GM23338 (cell line): ENCODE results near the gene NT5C1A. TPM values are rescaled to one million over a fixed set of nuclear protein-coding genes. Genes with fewer than 3 reads are reported as not detected.

Experiments
- ATAC-seq: fragments of 200-7000 bp; cut with Tn5 transposase; 3 replicates; pipeline ENCODE4 v1.9.1; 2020
- DNase-seq: peaks from one replicate; pipeline ENCODE4 v3.0.0-alpha.2; 2015; ENCODE audit warnings: low spot score
- H2AFZ ChIP-seq: fragments of 200-600 bp; sonication (generic); 2 replicates; pipeline ENCODE4 v1.8.0; 2016; ENCODE audit warnings: antibody characterized with exemption, mild to moderate bottlenecking, moderate library complexity
- H3F3A ChIP-seq: fragments of 200-600 bp; sonication (generic); replicated peaks from 2 replicates; pipeline ENCODE4 v1.8.0; 2017; ENCODE audit warnings: antibody characterized with exemption, mixed run types, low read depth
- H3K27ac ChIP-seq: fragments of 200-600 bp; sonication (generic); 2 replicates; pipeline ENCODE4 v1.6.1; 2016; ENCODE audit warnings: low read depth
- H3K27me3 ChIP-seq: fragments of 200-600 bp; sonication (generic); 2 replicates; pipeline ENCODE4 v1.8.0; 2016; ENCODE audit warnings: mild to moderate bottlenecking, mixed run types, moderate library complexity; ENCODE audit not compliant: insufficient read depth
- H3K36me3 ChIP-seq: fragments of 200-600 bp; sonication (generic); 2 replicates; pipeline ENCODE4 v1.8.0; 2016; ENCODE audit warnings: mild to moderate bottlenecking; ENCODE audit not compliant: insufficient read depth
- H3K4me1 ChIP-seq: fragments of 200-600 bp; sonication (generic); 2 replicates; pipeline ENCODE4 v1.8.0; 2016; ENCODE audit warnings: mild to moderate bottlenecking, moderate library complexity; ENCODE audit not compliant: insufficient read depth
- H3K4me2 ChIP-seq: fragments of 200-600 bp; sonication (generic); 2 replicates; pipeline ENCODE4 v1.7.1; 2017; ENCODE audit warnings: mixed run types
- H3K4me3 ChIP-seq: fragments of 200-600 bp; sonication (generic); 2 replicates; pipeline ENCODE4 v1.6.1; 2016; ENCODE audit warnings: mixed run types
- H3K79me2 ChIP-seq: fragments of 200-600 bp; sonication (generic); replicated peaks from 2 replicates; pipeline ENCODE4 v1.8.0; 2017; ENCODE audit warnings: mild to moderate bottlenecking; ENCODE audit not compliant: insufficient read depth
- H3K9me2 ChIP-seq: fragments of 200-600 bp; sonication (generic); 2 replicates; pipeline ENCODE4 v1.8.0; 2017; ENCODE audit not compliant: insufficient read depth
- H4K20me1 ChIP-seq: fragments of 200-600 bp; sonication (generic); replicated peaks from 2 replicates; pipeline ENCODE4 v1.8.0; 2017; ENCODE audit warnings: mild to moderate bottlenecking; ENCODE audit not compliant: insufficient read depth
- H3K27ac Mint-ChIP-seq: 2 replicates; pipeline ENCODE4 v1.8.0; 2020; ENCODE audit warnings: inconsistent platforms, mild to moderate bottlenecking, moderate library complexity, mixed read lengths
- H3K27me3 Mint-ChIP-seq: 3 replicates; pipeline ENCODE4 v1.8.0; 2022; ENCODE audit warnings: low read depth, mild to moderate bottlenecking, moderate library complexity, mixed read lengths, inconsistent platforms; ENCODE audit not compliant: insufficient read depth, poor library complexity
- H3K36me3 Mint-ChIP-seq: 3 replicates; pipeline ENCODE4 v1.8.0; 2021; ENCODE audit warnings: low read depth, mild to moderate bottlenecking, inconsistent platforms, moderate library complexity, mixed read lengths
- H3K4me1 Mint-ChIP-seq: 3 replicates; pipeline ENCODE4 v1.8.0; 2020; ENCODE audit warnings: mild to moderate bottlenecking, inconsistent platforms, mixed read lengths
- H3K4me3 Mint-ChIP-seq: 3 replicates; pipeline ENCODE4 v1.8.0; 2021; ENCODE audit warnings: moderate library complexity, mild to moderate bottlenecking, inconsistent platforms, mixed read lengths
- H3K9me3 Mint-ChIP-seq: 3 replicates; pipeline ENCODE4 v1.8.0; 2020; ENCODE audit warnings: moderate library complexity, mild to moderate bottlenecking, inconsistent platforms, mixed read lengths
- CTCF ChIP-seq, 2 experiments: fragments of 200-600 bp in 1 of 2; sonication (generic) in 1 of 2; conservative IDR thresholded peaks; 2 replicates each; pipeline versions ENCODE4 v1.5.1 to v1.6.1; 2016 to 2017; ENCODE audit warnings: antibody characterized with exemption in 2 of 2, low read depth in 2 of 2, mild to moderate bottlenecking in 2 of 2, moderate library complexity in 1 of 2
- EZH2phosphoT487 ChIP-seq: fragments of 200-600 bp; sonication (generic); IDR thresholded peaks from one replicate; pipeline ENCODE4 v1.8.1; 2018; ENCODE audit warnings: antibody characterized with exemption; ENCODE audit not compliant: unreplicated experiment
- JUNB ChIP-seq: IDR thresholded peaks from one replicate; pipeline ENCODE4 v1.6.1; 2016; ENCODE audit warnings: antibody characterized with exemption; ENCODE audit not compliant: unreplicated experiment
- NANOG ChIP-seq: IDR thresholded peaks from 2 replicates; pipeline ENCODE4 v1.6.1; 2016; ENCODE audit warnings: antibody characterized with exemption, borderline replicate concordance
- POLR2AphosphoS5 ChIP-seq: IDR thresholded peaks from 2 replicates; pipeline ENCODE4 v1.6.1; 2016; ENCODE audit warnings: antibody characterized with exemption, low read depth
- REST ChIP-seq: IDR thresholded peaks from one replicate; pipeline ENCODE4 v1.6.1; 2018; ENCODE audit warnings: antibody characterized with exemption; ENCODE audit not compliant: unreplicated experiment
- ZNF114 ChIP-seq: fragments of 250-450 bp; sonication (Bioruptor Pico); IDR thresholded peaks from 2 replicates; pipeline ENCODE4 v1.5.0; 2020; ENCODE audit warnings: mild to moderate bottlenecking, moderate library complexity
- polyA plus RNA-seq: library from polyadenylated mRNA; unstranded; fragments of >200 nt; fragmentation: Nextera tagmentation; extraction: Ambion mirVana; gene quantifications from 2 replicates; pipeline ENCODE4 v1.2.1, GENCODE V29; 2016
- total RNA-seq: library from RNA; depleted of rRNA; stranded (reverse); fragments of >200 nt; shearing (Covaris generic); gene quantifications from 2 replicates; pipeline ENCODE4 v1.2.3, GENCODE V29; 2014
- TF ChIP-seq, protein P1 (sequence below): fragments of 250-450 bp; sonication (Bioruptor Pico); IDR thresholded peaks from 2 replicates; pipeline ENCODE4 v1.5.0; 2020; ENCODE audit warnings: mild to moderate bottlenecking, moderate library complexity

NT5C1A gene
- total and polyA plus RNA-seq, 2 experiments from 2014 or later = not detected

DNA sequence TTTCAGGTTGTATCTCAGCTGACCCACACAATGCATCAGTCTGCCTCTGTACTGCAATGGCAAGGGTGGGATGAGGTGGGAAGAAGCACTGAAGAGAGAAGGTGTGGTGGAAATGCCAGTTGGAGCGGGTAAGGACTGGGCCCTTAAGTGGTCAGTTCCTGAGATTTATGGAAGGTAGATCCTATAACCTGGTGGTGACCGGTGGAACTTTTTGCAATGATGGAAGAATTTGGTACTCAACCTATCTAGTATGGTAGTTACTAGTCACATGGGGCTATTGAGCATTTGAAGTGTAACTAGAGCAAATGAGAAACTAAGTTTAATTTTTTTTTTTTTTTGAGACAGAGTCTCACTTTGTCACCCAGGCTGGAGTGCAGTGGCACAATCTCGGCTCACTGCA, 27.5 kb upstream of the NT5C1A start:
- peaks cover 36% of the 10 kb centered on the region for H3K4me1 Mint-ChIP-seq
- TF ChIP-seq POLR2AphosphoS5 (no peak), CTCF (conservative IDR thresholded peaks at IDR 0.05; ENCODE audit: low read depth in 2 of 2) (peak in 1 of 2 experiments; percentile 41; a peak in 2 of 4 replicates)
- no peak overlapping the region for H3K27ac Mint-ChIP-seq
- Histone ChIP-seq H3K27ac (no peak overlapping the region), H3K36me3 (no peaks in the 10 kb centered on the region), H3K4me2 (no peak overlapping the region), H3K79me2 (no peaks in the 10 kb centered on the region), H2AFZ (no peak overlapping the region), H4K20me1 (no peaks in the 10 kb centered on the region), H3F3A (no peaks in the 10 kb centered on the region), H3K9me2 (no peaks in the 10 kb centered on the region), H3K27me3 (peaks cover 93% of the 10 kb centered on the region), H3K4me3 (no peak overlapping the region), H3K4me1 (peaks cover 19% of the 10 kb centered on the region)
- ATAC-seq (no peak), DNase-seq (peak; percentile 44)
- peaks cover 91% of the 10 kb centered on the region for H3K27me3 Mint-ChIP-seq
- H3K9me3 Mint-ChIP-seq = peaks cover 8% of the 10 kb centered on the region; the same call in 2 of the 3 replicates
- no peaks in the 10 kb centered on the region; the same call in 2 of the 3 replicates for H3K36me3 Mint-ChIP-seq
- no peak overlapping the region for H3K4me3 Mint-ChIP-seq

GRCh38 chr1:39698568-39698967, 26.7 kb upstream of the NT5C1A start:
- Histone ChIP-seq H2AFZ (no peak overlapping the region), H3K9me2 (no peaks in the 10 kb centered on the region), H3K4me3 (no peak overlapping the region), H3K4me1 (peaks cover 19% of the 10 kb centered on the region), H4K20me1 (no peaks in the 10 kb centered on the region), H3K36me3 (no peaks in the 10 kb centered on the region), H3K4me2 (no peak overlapping the region), H3K79me2 (no peaks in the 10 kb centered on the region), H3K27ac (no peak overlapping the region), H3F3A (no peaks in the 10 kb centered on the region), H3K27me3 (peaks cover 93% of the 10 kb centered on the region)
- Mint-ChIP-seq H3K4me3 (no peak overlapping the region), H3K4me1 (peaks cover 36% of the 10 kb centered on the region), H3K9me3 (peaks cover 8% of the 10 kb centered on the region; the same call in 2 of the 3 replicates), H3K27me3 (peaks cover 95% of the 10 kb centered on the region), H3K36me3 (no peaks in the 10 kb centered on the region; the same call in 2 of the 3 replicates), H3K27ac (no peak overlapping the region)
- ATAC-seq (no peak), DNase-seq (no peak)
- TF ChIP-seq ZNF114 (CRISPR knock-in tag) (no peak), NANOG (no peak), JUNB (no peak), CTCF (conservative IDR thresholded peaks at IDR 0.05; ENCODE audit: low read depth in 2 of 2) (no peak), REST (no peak), EZH2phosphoT487 (no peak)
- TF ChIP-seq, protein P1, sequence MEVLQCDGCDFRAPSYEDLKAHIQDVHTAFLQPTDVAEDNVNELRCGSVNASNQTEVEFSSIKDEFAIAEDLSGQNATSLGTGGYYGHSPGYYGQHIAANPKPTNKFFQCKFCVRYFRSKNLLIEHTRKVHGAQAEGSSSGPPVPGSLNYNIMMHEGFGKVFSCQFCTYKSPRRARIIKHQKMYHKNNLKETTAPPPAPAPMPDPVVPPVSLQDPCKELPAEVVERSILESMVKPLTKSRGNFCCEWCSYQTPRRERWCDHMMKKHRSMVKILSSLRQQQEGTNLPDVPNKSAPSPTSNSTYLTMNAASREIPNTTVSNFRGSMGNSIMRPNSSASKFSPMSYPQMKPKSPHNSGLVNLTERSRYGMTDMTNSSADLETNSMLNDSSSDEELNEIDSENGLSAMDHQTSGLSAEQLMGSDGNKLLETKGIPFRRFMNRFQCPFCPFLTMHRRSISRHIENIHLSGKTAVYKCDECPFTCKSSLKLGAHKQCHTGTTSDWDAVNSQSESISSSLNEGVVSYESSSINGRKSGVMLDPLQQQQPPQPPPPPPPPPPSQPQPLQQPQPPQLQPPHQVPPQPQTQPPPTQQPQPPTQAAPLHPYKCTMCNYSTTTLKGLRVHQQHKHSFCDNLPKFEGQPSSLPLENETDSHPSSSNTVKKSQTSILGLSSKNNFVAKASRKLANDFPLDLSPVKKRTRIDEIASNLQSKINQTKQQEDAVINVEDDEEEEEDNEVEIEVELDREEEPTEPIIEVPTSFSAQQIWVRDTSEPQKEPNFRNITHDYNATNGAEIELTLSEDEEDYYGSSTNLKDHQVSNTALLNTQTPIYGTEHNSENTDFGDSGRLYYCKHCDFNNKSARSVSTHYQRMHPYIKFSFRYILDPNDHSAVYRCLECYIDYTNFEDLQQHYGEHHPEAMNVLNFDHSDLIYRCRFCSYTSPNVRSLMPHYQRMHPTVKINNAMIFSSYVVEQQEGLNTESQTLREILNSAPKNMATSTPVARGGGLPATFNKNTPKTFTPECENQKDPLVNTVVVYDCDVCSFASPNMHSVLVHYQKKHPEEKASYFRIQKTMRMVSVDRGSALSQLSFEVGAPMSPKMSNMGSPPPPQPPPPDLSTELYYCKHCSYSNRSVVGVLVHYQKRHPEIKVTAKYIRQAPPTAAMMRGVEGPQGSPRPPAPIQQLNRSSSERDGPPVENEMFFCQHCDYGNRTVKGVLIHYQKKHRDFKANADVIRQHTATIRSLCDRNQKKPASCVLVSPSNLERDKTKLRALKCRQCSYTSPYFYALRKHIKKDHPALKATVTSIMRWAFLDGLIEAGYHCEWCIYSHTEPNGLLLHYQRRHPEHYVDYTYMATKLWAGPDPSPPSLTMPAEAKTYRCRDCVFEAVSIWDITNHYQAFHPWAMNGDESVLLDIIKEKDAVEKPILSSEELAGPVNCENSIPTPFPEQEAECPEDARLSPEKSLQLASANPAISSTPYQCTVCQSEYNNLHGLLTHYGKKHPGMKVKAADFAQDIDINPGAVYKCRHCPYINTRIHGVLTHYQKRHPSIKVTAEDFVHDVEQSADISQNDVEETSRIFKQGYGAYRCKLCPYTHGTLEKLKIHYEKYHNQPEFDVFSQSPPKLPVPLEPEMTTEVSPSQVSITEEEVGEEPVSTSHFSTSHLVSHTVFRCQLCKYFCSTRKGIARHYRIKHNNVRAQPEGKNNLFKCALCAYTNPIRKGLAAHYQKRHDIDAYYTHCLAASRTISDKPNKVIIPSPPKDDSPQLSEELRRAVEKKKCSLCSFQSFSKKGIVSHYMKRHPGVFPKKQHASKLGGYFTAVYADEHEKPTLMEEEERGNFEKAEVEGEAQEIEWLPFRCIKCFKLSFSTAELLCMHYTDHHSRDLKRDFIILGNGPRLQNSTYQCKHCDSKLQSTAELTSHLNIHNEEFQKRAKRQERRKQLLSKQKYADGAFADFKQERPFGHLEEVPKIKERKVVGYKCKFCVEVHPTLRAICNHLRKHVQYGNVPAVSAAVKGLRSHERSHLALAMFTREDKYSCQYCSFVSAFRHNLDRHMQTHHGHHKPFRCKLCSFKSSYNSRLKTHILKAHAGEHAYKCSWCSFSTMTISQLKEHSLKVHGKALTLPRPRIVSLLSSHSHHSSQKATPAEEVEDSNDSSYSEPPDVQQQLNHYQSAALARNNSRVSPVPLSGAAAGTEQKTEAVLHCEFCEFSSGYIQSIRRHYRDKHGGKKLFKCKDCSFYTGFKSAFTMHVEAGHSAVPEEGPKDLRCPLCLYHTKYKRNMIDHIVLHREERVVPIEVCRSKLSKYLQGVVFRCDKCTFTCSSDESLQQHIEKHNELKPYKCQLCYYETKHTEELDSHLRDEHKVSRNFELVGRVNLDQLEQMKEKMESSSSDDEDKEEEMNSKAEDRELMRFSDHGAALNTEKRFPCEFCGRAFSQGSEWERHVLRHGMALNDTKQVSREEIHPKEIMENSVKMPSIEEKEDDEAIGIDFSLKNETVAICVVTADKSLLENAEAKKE = no peak
